ENCODE measurements around the gene JADE3. TPM values are rescaled to one million over a fixed set of nuclear protein-coding genes. Genes with fewer than 3 reads are reported as not detected.

The JADE3 gene
- total RNA-seq, 1 donor from 2014 or later, result 6.3 TPM

DNA sequence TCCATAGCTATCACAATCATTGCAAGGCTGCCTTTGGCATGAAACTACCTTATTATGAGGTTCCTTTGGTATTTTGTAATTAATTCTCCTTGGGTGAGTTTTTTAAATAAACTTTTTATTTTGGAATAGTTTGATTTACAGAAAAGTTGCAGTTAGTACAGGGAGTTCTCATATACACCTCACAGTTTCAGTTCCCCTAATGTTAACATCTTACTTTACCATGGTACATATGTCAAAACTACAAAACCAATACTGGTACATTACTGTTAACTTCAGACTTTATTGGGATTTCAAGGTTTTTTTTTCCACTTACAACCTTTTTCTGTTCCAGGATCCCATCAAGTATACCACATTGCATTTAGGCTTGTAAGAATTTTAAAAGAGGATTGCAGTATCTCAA is 114.0 kb downstream of the JADE3 start:
- no peak for DNase-seq

DNA sequence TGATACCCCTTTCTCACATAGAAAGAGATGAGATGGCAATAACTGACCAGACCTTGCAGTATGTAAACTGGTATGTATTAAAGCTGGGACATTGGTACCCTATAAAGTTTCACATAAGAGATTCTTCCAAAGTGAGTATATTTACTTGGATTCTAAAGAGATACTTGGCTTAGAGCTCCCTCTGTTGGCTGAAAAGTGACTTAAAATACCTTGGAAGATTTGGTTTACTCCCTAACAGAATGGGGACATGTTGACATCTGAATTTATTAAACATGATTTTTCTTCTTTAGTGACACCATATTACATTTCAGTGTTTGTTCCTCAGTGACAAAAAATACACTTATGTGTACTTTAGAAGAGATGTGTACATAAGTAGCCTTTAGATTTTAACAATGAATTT is 118.1 kb downstream of the JADE3 start:
- peak; percentile 82 for DNase-seq

DNA sequence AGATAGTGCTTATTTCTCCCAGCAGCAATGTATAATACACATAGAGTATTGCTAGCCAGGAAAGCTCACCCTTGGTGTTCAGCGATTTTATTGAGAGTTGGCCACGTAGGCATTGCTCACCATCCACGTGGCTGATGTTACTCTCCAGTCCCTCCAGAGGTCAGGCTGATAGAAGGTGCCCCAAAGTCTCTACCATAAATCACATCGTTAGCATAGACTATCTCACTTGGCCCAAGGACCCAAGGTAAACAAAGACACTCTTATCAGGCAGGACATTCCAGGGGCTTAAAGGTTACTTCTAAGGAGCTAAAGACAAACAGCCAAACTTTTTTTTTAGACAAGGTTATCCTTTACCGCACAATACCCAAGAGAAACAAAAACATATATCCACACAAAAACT is 135.8 kb downstream of the JADE3 start:
- DNase-seq, result no peak

DNA sequence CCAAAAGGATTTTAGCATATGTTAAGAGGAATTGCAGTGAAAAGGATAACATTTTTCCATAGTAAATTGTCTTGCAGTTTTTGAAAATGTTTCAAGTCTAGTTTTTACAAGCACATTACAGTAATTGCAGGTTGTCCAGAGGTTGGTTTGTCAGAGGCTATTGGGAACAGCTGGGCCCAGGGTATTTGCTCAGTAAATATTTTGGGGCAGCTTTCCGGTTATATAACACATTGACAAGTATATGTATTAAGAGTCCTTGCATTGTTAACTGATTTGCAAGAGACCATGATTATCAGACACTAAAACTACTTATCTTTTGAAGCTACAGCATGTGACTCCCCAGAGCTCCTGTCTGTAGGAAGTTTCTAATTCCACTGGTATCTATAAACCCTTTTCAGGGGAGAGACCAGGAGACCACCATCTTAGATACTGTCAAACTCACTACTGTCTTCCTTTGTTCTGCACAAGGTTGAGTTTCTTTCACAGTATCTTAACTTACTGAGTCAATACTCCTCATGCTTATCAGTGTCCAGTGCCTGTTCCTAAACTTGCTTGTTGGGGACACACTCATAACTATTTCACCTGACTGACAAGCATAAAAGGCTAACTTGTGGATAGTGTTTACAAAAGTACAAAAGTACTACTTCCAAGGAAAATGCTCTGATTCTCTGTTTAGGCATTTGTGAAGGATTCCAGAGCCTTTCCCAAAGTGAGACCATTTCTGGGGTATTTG is 147.1 kb downstream of the JADE3 start:
- no peak for DNase-seq

DNA sequence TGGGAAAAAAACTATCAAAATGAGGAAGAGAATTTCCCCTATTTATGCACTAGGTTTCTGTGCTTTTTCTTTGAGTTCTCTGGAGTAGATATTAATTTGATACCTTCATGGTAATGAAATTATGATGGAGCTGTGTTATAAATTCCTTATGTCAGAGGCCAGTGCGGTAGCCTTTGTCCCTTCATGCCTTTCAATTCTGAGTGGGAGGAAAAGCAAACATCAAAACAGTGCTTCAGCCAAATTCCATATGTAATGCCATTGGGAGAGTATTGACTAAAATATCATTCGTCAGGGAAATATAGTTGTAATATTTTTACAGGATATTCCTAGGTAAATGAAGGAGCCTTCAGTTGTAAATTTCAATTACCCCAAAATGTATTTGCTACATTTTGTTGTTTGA is 148.5 kb downstream of the JADE3 start:
- no peak for DNase-seq

DNA sequence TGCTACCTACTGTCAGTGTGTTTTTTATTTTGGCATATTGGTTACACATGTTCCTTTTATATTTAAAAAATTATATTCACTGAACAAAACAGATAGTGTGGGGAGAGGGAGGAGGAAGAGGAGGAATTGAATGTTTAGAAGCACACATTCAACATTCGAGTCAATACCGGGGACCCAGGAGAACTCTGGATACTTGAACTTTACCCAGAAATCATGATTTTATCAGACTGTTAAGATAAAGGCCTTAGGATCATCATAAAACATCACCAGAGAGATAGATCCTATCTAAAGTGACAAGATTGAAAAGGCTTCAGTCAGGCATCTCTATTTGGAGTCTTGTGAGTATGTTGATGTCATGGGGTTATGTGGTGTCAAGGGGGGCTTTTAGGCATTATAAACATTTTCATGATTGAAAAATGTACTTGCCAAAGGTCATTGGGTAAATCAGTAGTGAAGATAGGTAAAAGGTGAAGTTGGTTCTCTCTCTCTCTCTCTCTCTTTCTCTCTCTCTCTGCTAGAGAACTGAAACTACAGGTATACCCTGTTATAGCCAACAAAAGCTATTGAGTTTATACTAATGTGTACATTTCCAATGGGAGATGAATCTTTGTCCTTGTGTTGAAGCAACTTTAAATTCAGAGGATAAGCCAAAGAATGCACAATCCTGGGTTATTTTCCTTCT is 149.2 kb downstream of the JADE3 start:
- no peak for DNase-seq

DNA sequence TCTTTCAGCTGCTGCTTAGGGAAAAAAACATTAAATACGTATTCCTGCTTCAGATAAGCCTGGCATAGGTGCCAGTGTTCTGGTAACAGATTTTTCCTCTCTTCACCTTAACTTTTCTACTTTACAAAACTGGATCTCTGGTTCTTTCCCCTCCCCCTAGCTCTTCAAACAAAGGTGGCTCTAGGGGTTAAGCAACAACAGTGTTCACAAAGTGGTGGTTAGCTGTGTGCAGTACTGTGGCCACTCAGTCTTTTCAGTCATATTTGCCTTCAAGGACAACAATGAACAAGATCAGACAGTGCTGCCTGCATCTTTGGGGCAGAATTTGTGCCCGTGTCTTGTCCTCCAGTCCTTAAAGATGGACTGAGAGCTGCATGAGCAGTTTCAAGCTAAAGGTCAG is 151.0 kb downstream of the JADE3 start:
- no peak for DNase-seq

DNA sequence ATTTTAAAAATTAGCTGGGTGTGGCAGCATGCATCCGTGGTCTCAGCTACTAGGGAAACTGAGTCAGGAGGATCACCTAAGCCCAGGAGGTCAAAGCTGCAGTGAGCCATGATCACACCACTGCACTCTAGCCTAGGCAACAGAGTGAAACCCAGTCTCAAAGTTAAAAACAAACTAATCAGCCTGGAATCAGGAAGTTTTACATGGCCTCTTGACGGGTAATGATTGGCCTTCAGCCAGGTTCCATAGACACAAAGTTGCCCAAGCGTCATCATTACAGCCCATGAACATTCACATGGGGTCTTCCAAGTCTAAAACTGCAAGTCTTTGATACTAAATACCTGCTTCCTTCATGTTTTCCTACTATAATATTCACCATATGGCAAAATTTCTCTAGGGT is 156.0 kb downstream of the JADE3 start:
- DNase-seq, result no peak

DNA sequence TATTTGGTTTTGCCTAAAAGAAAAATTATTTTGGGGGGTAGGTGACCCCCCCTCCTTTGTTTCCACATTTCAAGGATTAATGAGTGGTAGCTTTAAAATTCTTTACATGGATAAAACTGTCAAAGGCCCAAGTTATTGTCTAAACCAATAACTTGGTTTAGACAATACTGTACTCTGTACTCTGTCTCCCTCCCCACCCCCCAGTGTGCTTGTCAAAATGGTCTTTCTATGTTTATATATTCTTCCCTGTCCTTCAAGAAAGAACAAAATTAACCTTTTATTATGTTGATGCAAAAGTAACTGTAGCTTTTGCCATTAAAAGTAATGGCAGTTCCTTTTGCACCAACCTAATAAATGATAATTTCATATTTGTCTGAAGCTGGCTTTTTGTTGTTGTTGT is 156.5 kb downstream of the JADE3 start:
- no peak for DNase-seq

DNA sequence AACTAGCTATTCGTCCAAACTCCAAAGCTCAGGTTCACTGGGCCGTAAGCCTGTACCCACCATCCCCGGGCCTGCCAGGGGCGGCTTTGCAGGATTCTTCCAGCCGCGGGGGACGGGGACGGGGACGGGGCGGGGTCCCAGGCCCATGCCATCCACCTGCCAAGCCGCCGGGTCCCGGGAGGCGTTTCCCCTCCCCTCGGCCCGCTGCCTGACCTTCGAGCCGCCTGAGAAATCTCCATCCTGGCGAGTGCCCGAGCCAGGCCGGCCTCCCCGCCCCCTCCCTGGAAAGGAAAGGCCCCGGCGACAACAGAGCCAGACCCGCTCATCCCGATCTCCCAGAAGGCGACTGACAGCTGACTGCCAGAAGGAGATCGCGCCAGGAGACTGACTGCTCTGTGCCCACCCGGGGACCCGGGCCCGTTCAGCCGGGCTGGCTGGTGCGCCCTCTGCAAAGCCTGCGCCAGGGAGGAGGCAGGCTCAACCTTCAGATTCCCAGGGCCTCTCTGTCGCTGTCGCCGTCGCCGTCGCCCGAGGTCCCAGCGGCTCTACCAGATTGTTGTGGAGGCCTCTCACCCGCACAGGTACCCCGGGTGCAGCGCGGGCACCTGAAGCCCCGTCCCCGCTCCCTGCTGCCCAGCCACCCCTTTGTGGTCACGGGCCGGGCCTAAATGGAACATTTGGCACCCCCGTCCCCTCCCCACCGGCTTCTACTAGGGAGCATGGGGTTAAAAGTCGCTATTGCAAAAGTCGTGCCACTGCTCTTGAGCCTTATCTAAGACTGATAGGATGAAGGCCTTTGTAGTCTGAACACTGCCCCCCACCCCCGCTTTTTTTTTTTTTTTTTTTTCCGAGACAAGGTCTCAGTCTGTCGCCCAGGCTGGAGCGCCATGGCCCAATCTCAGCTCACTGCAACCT is 166.2 kb downstream of the JADE3 start, which contains the start of gene RGN:
Gene RGN, plus strand, starts transcription at position 315 of the 915 bp plus-strand sequence. CDS start 2,702 bp downstream, outside the sequence.
- no peak for DNase-seq

DNA sequence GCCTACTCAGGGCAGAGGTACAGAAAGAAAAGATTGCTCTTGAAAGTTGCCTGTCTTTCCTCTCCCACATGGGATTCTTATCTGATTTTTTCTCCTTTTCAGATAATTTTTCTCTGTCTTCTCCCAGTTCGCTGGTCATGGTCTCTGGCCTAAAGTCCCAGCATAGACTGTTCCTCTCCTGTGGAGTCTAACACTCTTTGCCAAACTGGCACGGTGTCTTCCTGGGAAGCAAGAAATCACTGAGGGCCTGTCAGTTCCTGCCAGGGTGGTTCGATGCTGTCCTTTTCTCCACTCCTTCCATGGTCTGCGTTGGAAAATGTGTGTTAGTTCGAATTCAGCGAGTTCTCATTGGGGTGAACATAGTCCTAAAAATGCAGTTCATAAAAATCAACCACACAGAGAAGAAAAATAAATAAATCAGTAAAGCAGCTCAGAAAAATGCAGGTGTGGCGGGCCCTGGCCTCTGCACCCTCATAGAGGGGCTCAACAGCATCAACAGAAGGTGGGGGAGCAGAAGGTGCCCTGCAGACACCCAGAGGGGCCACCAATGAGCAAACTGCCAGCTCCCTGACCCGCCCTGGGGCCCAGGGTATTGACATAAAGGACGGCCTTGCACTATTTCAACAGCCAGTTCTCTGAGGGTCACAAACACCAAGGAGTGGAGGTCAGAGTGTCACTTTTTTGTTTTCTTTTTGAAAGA is 168.1 kb downstream of the JADE3 start:
- no peak for DNase-seq

DNA sequence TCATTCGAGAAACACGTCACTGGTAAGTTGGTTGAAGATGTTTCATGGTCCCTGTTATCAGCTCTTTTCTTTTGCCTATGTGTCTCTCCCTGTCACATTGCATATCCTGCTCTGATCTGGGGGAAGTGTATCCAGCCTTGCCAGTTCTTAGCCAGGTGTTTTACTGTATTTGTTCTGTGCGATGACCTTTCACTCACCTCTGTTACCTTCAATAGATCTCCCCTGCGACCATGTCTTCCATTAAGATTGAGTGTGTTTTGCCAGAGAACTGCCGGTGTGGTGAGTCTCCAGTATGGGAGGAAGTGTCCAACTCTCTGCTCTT is 168.7 kb downstream of the JADE3 start:
- no peak for DNase-seq

DNA sequence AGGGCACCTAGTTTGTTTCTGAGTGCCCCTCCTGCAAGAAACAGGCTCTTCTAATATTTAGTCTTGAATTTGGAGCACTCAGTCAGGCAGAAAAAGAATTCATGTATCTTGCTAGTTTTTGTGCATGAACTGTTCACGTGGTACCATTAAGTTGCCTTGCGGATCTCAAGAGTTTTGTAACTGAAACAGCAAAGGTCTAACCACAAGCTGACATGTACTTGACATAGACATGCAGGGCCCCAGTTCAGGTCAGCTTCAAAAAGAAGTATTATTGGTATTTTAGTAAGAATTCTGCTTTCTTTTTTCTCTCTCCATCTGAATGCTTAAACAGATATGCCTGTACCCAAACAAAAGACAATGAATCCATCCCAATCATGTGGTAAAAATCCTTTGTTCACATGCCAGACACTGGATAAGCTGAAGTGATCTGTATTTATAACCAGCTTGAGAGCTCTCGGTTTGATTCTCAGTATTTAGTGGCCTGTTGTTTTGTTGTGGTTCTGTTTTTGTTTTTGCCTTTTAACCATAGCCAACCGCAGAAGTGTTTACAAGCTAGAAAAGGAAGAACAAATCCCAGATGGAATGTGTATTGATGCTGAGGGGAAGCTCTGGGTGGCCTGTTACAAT is 179.0 kb downstream of the JADE3 start:
- DNase-seq, result no peak

DNA sequence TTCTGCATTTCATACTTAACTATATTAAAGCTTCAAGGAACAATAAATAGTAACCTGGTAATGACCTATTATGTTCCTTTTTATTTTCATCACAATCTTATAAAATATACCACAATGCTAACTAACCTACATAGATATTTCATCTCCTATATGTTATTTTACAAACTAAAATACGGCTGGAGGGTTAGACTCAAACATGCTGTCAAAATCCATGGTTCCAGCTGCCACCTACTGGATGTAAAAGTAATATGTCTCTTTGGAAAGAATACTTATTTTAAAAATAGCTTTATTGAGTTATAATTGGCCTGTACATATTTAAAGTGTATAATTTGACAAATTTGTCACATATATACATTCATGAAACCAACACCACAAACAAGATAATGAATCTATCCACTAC is 181.0 kb downstream of the JADE3 start:
- DNase-seq, result peak; percentile 27

DNA sequence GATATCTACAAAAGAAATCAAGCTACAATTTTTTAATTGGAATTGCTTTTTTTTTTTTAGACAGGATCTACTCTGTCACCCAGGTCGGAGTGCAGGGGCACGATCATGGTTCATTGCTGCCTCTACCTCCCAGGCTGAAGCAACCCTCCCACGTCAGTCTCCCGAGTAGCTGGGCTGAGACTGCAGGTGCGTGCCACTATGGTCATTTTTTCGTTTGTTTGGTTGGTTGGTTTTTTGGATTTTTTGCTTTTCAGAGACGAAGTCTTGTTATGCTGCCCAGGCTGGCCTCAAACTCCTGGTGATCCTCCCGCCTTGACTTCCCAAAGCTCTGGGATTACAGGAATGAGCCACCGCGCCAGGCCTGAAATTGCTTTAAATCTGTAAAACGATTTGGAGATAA is 181.6 kb downstream of the JADE3 start:
- no peak for DNase-seq

DNA sequence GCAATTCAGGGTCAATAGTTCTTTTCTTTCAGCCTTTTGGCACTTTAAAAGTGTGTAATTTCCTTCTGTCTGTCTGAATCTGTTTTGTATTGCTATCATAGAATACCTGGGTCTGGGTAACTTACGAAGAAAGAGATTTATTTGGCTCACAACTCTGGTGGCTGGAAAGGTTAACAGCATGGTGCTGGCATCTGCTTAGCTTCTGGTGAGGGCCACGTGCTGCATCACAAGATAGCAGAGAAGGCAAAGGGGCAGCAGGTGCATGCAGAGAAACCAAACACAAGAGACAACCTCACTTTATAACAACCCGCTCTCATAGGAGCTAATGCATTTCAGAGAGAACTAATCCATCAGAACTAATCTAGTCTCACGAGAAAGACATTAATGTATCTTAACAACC is 184.8 kb downstream of the JADE3 start:
- DNase-seq, result no peak

DNA sequence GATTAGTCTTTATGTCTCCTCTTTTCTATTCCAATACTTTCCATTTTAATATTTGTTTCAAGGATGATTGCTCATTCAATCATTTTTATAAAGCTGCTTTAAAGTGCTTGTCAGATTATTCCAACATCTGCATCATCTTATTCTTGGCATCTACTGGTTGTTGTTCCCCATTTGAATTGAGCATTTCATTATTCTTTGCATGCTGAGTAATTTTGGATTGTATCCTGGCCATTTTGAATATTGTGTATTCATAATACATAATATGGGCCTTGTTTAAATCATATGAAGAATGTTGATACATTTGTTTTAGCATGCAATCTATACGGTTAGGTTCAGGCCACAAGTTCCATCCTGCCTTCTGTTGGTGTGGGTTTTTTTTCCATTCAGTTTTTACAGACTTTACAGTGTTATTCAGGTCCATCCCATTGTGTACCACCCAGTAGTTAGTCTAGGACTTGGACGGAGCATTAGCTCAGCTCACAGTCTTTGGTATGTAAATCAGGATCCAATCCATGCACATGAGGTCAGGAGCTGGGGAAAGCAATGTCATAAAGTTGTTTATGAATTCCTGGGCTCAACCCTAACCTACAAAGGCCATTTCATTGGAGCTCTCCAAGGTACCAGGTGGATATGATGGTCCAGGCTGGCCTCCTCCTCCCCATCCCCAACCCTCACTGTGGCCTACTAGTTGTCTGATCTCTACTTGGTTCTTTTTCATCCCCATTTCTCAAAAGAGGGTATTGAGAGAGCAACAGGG is 186.3 kb downstream of the JADE3 start:
- no peak for DNase-seq

DNA sequence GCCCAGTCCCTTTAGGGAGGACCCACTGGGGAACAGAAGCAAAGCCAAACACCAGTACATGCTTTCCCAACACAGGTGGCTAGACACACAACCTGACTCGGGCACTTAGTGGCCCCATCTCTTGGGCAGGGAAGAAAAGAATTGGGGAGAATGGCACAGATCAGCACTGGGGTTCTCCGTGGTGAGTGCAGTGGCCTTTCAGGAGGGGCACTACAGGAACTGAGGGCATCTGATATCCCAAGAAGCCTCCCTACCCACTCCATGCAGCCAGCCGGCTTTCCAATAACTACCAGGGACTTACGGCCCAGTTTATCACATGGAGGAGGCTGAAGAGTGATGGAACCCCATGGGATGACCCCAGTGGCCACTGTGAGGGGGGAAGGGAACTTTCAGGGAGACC is 189.0 kb downstream of the JADE3 start:
- no peak for DNase-seq

Measured in tongue (tissue), 2 donors.